BLaER1 (cell line): ENCODE results near the gene GRAMD1A.
"Not testable (repeated sequence)": the region's sequence is repeated elsewhere in the genome, so short reads cannot be mapped to it uniquely, and the experiment has no call there.

Experiments
- H3K27ac ChIP-seq: shearing (Covaris generic); formaldehyde crosslinking; 2 replicates; pipeline ENCODE4 v1.8.1; 2022
- H3K27me3 ChIP-seq: shearing (Covaris generic); formaldehyde crosslinking; 2 replicates; pipeline ENCODE4 v1.8.1; 2022
- H3K36me3 ChIP-seq: shearing (Covaris generic); formaldehyde crosslinking; 2 replicates; pipeline ENCODE4 v1.8.1; 2022
- H3K4me1 ChIP-seq: shearing (Covaris generic); formaldehyde crosslinking; 2 replicates; pipeline ENCODE4 v1.8.1; 2022
- H3K4me2 ChIP-seq: shearing (Covaris generic); formaldehyde crosslinking; 2 replicates; pipeline ENCODE4 v1.8.1; 2022
- H3K4me3 ChIP-seq: shearing (Covaris generic); formaldehyde crosslinking; 2 replicates; pipeline ENCODE4 v1.8.1; 2022
- H3K9ac ChIP-seq: shearing (Covaris generic); formaldehyde crosslinking; 2 replicates; pipeline ENCODE4 v1.8.1; 2022
- H3K9me3 ChIP-seq: shearing (Covaris generic); formaldehyde crosslinking; 2 replicates; pipeline ENCODE4 v1.8.1; 2022
- H4K20me1 ChIP-seq: shearing (Covaris generic); formaldehyde crosslinking; 2 replicates; pipeline ENCODE4 v1.8.1; 2022
- Cebpa-rat ChIP-seq: shearing (Covaris generic); IDR thresholded peaks from 2 replicates; pipeline ENCODE4 v1.8.1; 2022

GRAMD1A gene

GRCh38 chr19:34991542-34992333, 8.4 kb upstream of the GRAMD1A start:
- Histone ChIP-seq H3K4me3 (no peak overlapping the region), H3K9me3 (peaks cover 32% of the 10 kb centered on the region), H3K9ac (no peak overlapping the region), H4K20me1 (no peaks in the 10 kb centered on the region), H3K27ac (no peak overlapping the region), H3K27me3 (no peaks in the 10 kb centered on the region), H3K36me3 (peaks cover 5% of the 10 kb centered on the region; the same call in 1 of the 2 replicates), H3K4me2 (no peak overlapping the region), H3K4me1 (peaks cover 19% of the 10 kb centered on the region)
- TF ChIP-seq Cebpa-rat = no peak

DNA sequence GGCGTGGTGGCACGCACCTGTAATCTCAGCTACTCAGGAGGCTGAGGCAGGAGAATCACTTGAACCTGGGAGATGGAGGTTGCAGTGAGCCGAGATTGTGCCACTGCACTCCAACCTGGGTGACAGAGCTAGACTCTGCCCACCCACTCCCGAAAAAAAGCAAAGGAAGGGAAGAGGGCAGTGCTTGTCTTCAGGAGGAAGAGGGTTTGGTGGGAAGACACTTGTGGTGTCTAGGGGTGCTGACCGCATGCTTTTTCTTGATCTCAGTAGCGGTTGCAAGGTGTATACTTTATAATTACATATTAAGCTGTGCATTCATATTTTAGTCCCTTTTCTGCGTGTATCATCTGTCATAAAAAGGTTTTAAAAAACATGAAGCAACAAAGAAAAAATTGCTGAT, 7.5 kb upstream of the GRAMD1A start:
- H3K4me1 ChIP-seq = peaks cover 28% of the 10 kb centered on the region
- H4K20me1 ChIP-seq, H3K27me3 ChIP-seq, H3K9ac ChIP-seq, H3K4me3 ChIP-seq, H3K27ac ChIP-seq, H3K4me2 ChIP-seq, H3K36me3 ChIP-seq: not testable (repeated sequence)
- peaks cover 32% of the 10 kb centered on the region for H3K9me3 ChIP-seq

GRCh38 chr19:34994286-34994642, 5.9 kb upstream of the GRAMD1A start:
- H3K27me3 ChIP-seq = no peaks in the 10 kb centered on the region
- H3K4me1 ChIP-seq = peaks cover 41% of the 10 kb centered on the region
- no peak overlapping the region for H3K4me2 ChIP-seq
- H3K9me3 ChIP-seq = peaks cover 32% of the 10 kb centered on the region
- H4K20me1 ChIP-seq = no peaks in the 10 kb centered on the region
- H3K36me3 ChIP-seq = peaks cover 5% of the 10 kb centered on the region; the same call in 1 of the 2 replicates
- H3K27ac ChIP-seq = no peak overlapping the region
- no peak for TF ChIP-seq Cebpa-rat
- H3K9ac ChIP-seq = no peak overlapping the region
- H3K4me3 ChIP-seq = no peak overlapping the region

- no peak for TF ChIP-seq Cebpa-rat
- Histone ChIP-seq H3K4me1 (peaks cover 41% of the 10 kb centered on the region), H3K9me3 (peaks cover 32% of the 10 kb centered on the region), H4K20me1 (no peaks in the 10 kb centered on the region), H3K36me3 (peaks cover 5% of the 10 kb centered on the region; the same call in 1 of the 2 replicates), H3K4me2 (no peak overlapping the region), H3K9ac (no peak overlapping the region), H3K27ac (no peak overlapping the region; the same call in 1 of the 2 replicates), H3K27me3 (no peaks in the 10 kb centered on the region), H3K4me3 (0 out of 2 replicates have a peak overlapping the region, but pooled peaks have one; percentile 12)
Measured at GRCh38 chr19:34994643-34995541, 5.2 kb upstream of the GRAMD1A start.

GRCh38 chr19:34995551-34995950, 4.6 kb upstream of the GRAMD1A start:
- H3K4me2 ChIP-seq = peak overlapping the region; percentile 99; the same call in 1 of the 2 replicates
- TF ChIP-seq Cebpa-rat = no peak
- H3K4me1 ChIP-seq = peaks cover 41% of the 10 kb centered on the region
- no peak overlapping the region for H3K9ac ChIP-seq
- no peak overlapping the region for H3K4me3 ChIP-seq
- peak overlapping the region; percentile 97 for H3K27ac ChIP-seq
- peaks cover 5% of the 10 kb centered on the region; the same call in 1 of the 2 replicates for H3K36me3 ChIP-seq
- H3K9me3 ChIP-seq = peaks cover 32% of the 10 kb centered on the region
- H4K20me1 ChIP-seq = no peaks in the 10 kb centered on the region
- no peaks in the 10 kb centered on the region for H3K27me3 ChIP-seq

- no peak for TF ChIP-seq Cebpa-rat
- peaks cover 15% of the 10 kb centered on the region for H4K20me1 ChIP-seq
- H3K27ac ChIP-seq = peak overlapping the region; percentile 97
- H3K36me3 ChIP-seq = peaks cover 11% of the 10 kb centered on the region
- no peaks in the 10 kb centered on the region for H3K27me3 ChIP-seq
- peak overlapping the region; percentile 56; the same call in 1 of the 2 replicates for H3K9ac ChIP-seq
- peaks cover 28% of the 10 kb centered on the region for H3K9me3 ChIP-seq
- peak overlapping the region; percentile 29; the same call in 1 of the 2 replicates for H3K4me3 ChIP-seq
- H3K4me2 ChIP-seq = peak overlapping the region; percentile 99
- H3K4me1 ChIP-seq = peaks cover 51% of the 10 kb centered on the region
Measured at GRCh38 chr19:34997071-34997617, 3.0 kb upstream of the GRAMD1A start.

DNA sequence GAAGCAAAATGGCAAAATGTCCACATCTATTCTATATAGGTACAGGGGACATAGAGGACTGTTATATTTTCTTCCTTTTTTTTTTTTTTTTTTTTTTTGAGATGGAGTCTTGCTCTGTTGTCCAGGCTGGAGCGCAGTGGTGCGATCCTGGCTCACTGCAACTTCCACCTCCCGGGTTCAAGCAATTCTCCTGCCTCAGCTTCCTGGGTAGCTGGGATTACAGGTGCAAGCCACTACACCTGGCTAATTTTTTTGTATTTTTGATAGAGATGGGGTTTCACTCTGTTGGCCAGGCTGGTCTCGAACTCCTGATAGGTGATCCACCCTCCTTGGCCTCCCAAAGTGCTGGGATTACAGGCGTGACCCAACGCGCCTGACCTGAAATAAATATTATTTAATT, 1.9 kb upstream of the GRAMD1A start:
- Histone ChIP-seq H3K4me3 (0 out of 2 replicates have a peak overlapping the region, but pooled peaks have one; percentile 29), H3K36me3 (peaks cover 20% of the 10 kb centered on the region), H3K9ac (peak overlapping the region; percentile 38; the same call in 1 of the 2 replicates), H4K20me1 (peaks cover 26% of the 10 kb centered on the region), H3K4me2 (peak overlapping the region; percentile 99), H3K27ac (peak overlapping the region; percentile 97), H3K9me3 (peaks cover 26% of the 10 kb centered on the region), H3K4me1 (peaks cover 62% of the 10 kb centered on the region)
- not testable (repeated sequence) for H3K27me3 ChIP-seq

DNA sequence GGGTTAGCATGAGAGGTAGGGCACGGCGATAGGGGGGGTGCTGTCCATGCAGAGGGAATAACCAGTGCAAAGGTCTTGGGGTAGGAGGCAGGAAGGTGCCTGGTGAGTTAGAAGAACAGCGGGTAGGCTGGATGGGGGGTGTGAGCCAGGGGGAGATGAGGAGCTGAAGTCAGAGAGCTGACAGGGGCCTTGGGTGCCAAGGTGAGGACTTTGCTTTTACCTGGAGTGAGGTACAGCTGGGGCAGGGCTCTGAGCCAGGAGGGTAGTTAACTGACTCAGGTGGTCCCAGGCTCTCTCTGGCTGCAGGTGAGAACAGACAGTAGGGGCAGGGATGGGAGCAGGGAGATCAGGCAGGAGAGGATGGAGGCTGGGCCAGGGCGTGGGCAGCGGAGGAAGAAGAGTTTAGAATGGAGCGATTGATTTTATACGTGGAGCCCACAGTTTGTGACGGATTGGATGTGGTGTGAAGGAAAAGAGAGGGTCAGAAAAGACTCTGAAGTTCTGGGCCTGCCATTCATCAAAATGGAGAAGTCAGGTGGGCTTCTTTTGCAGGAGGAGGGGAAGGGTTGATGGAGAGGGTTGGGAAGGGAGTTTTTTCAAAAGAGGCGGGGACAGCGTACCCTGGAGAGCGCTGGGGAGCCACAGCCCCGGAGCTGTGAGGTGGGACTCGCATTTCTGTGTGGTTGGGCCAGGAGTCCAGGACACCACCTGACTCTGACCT, 1.2 kb upstream of the GRAMD1A start:
- peak overlapping the region; percentile 97 for H3K27ac ChIP-seq
- H4K20me1 ChIP-seq = peaks cover 33% of the 10 kb centered on the region
- H3K4me1 ChIP-seq = peaks cover 69% of the 10 kb centered on the region
- peak overlapping the region; percentile 99 for H3K4me2 ChIP-seq
- H3K36me3 ChIP-seq = peaks cover 27% of the 10 kb centered on the region
- H3K27me3 ChIP-seq = no peaks in the 10 kb centered on the region
- peak overlapping the region; percentile 95 for H3K9ac ChIP-seq
- H3K9me3 ChIP-seq = peaks cover 22% of the 10 kb centered on the region
- TF ChIP-seq Cebpa-rat = no peak
- peak overlapping the region; percentile 93 for H3K4me3 ChIP-seq

DNA sequence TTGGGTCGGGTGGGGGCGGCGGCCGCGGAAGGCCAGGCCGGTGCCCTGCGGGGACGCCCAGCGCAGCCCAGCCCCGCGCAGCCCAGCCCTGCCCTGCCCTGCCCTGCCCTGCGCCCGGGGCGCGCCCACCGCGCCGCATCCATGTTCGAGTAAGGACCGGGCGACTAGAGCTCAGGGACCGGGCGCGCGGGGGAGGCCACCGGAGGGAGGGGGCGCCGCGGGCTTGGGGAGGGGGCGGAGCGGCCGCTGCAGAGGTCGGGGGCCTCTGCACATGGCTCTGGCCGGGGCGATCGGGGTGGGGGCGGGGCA, 169 bp downstream of the GRAMD1A start:
- peaks cover 79% of the 10 kb centered on the region for H3K4me1 ChIP-seq
- H3K9ac ChIP-seq = peak overlapping the region; percentile 95
- H3K9me3 ChIP-seq = peaks cover 8% of the 10 kb centered on the region
- H3K4me3 ChIP-seq = peak overlapping the region; percentile 93
- peaks cover 34% of the 10 kb centered on the region for H3K36me3 ChIP-seq
- no peaks in the 10 kb centered on the region for H3K27me3 ChIP-seq
- peaks cover 47% of the 10 kb centered on the region for H4K20me1 ChIP-seq
- TF ChIP-seq Cebpa-rat = no peak
- H3K4me2 ChIP-seq = peak overlapping the region; percentile 99
- H3K27ac ChIP-seq = peak overlapping the region; percentile 97
